NCI-H82 (cell line): ENCODE data around the gene C5orf15.
"Not testable (repeated sequence)": the region's sequence is repeated elsewhere in the genome, so short reads cannot be mapped to it uniquely, and the experiment has no call there.

Experiments
- DNase-seq: peaks from one replicate; lab custom pipeline; 2025; lab: John Stamatoyannopoulos, UW

Gene C5orf15

GRCh38 chr5:133962801-133963476, 5.5 kb downstream of the C5orf15 start:
- DNase-seq = no peak

GRCh38 chr5:133962131-133962530, 6.3 kb downstream of the C5orf15 start:
- no peak for DNase-seq

DNA sequence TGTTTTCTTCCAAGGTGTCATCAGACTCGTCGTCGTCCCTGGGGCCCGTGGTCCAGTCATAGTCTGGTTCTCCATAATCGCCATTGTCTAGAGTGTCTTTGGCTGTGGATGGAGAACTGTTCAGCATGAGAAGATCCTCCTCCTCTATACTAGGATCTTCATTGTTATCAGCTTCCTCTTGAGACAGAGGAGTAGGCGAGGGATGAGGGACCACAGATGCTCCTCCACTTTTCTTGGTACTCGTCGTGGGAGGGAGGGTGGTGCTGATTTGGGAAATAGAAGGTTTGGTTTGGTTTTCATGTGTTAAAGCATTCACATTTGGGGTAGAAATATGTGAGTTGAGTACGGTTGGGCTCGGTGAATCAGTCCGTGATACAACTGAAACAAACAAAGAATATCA, 8.8 kb downstream of the C5orf15 start:
- no peak for DNase-seq

- no peak for DNase-seq
These were observed 10.8 kb downstream of the C5orf15 start for GRCh38 chr5:133957591-133957990.

- DNase-seq = no peak
These were observed 11.3 kb downstream of the C5orf15 start for GRCh38 chr5:133957080-133957479.

- not testable (repeated sequence) for DNase-seq
These were observed 12.2 kb downstream of the C5orf15 start for GRCh38 chr5:133956196-133956595.

DNA sequence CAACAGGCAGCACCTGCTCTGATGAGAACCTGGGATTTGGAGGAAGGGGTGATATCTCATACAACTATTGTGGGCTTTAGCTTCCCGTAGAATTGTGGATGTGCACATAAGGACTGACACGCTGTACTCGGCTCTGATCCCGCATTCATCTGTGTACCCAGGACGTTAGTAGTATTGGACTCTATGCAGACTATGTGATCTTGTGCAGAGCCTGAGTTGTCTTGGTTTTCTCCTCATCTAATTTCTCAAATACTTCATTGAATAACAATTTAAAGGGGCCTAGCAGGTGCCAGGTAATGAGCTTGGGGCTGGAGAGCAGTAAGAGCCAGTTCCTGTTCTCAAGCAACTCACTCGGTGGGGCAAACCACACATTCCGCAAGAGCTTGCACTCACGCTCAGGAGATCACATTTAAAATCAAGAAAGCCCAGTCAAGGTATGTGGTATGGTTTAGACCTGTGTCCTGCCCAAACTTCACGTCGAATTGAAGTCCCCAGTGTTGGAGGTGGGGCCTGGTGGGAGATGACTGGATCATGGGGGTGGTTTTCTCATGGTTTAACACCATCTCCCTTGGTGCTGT, 14.8 kb downstream of the C5orf15 start:
- DNase-seq = no peak

DNA sequence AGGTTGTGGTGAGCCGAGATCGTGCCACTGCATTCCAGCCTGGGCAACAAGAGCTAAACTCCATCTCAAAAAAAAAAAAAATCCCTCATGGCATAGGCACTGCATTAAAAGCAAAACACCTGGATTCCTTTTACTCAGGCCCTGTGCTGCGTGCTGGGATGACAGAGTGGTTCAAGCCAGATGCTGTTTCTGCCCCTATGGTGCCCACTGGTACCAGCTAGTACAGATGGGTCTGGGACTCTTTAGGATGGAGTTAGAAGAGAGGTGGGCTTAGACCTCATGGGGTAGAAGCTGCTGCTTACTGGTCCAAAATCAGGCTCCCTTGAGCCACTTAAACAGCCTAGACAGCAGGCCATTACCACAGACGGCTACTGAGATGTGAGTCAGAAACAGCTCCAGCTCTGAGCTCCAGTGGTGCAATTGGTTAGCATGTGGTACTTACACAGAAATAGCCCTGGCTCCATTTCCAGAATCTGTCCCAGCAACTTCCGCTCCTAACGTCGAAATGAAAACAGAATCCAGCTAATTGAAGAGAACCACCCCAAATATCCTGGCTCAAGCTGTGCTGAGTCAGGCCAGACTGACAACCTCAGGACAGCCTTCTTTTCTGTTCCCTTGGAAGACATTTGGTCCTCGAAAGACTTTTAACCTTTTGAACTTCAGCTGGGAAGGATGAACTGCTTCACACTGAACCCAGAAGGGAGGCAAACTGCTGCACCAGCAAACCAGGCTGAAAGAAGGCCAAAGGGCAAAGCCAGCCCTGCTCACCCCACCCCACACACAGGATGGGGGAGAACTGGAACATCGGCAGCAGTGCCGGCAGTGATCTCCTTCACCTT, 15.5 kb downstream of the C5orf15 start:
- DNase-seq = no peak

DNA sequence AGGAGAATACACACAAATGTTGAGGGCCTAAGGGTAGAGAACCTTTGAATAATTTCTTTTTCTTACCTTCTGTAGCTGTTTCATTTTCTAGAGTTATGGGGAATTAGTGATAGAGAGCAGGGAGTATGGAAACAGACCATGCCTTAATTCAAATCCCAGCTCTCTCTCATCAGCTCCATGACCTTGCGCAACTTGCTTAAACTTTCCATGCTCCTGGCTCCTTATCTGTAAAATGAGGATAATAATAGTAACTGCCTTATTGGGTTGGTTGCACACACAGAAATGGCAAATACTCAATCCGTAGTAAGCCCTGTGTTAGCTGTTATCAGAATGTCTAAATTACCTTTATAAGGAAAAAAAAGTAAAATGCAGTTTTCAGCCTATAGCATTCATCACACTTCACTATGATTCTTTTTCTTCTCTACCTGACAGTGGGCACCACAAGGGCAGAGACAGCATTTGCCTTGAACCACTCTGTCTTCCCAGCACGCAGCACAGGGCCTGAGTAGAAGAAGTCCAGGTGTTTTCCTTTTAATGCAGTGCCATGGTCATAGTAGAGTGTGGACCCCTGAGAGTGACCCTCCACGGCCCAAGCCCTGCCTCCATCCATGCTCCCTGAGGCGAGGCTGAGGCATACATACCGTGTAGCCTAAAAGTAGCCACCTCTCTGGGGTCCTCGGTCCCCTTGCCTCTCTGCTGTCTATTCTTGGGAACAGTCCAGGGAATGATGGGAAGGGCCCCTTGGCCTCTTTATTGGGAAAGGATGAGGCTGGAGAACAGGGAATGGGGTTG, 17.4 kb downstream of the C5orf15 start:
- no peak for DNase-seq

DNA sequence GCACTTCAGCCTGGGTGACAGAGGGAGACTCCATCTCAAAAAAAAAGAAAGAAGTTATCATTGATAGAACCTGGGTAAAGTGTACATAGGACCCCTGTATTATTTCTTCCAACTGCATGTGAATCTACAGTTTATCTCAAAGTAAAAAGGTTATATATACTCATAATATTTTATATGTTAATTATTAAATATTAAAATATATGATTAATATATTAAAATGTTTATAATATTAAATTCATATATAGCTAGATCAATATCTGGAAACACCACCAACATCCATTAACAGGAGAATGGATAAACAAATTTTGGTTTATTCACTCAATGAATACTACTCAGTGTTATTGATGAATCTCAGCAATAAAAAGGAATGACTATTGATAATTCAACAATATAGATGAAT, 19.7 kb downstream of the C5orf15 start:
- no peak for DNase-seq

GRCh38 chr5:133947431-133947841, 21.0 kb downstream of the C5orf15 start:
- no peak for DNase-seq

GRCh38 chr5:133945568-133945967, 22.9 kb downstream of the C5orf15 start:
- DNase-seq = no peak

GRCh38 chr5:133944263-133945185, 23.9 kb downstream of the C5orf15 start:
- peak; percentile 85 for DNase-seq

DNA sequence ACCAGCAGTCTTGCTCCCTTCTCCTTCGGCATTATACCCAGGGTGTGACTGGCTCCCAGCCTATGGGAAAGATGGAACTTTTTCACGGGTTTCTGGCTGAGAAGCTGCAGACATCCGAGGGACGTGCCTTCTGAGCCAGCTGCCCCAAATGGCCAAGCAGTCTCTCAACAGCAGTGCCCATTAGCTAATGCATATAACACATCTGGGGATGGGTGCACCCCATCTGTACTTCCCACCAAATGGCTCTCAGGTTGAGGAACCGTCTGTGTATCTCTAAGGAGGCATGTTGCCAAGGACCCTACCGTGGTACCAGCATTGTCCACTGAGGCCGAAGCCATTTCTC, 25.0 kb downstream of the C5orf15 start:
- no peak for DNase-seq

DNA sequence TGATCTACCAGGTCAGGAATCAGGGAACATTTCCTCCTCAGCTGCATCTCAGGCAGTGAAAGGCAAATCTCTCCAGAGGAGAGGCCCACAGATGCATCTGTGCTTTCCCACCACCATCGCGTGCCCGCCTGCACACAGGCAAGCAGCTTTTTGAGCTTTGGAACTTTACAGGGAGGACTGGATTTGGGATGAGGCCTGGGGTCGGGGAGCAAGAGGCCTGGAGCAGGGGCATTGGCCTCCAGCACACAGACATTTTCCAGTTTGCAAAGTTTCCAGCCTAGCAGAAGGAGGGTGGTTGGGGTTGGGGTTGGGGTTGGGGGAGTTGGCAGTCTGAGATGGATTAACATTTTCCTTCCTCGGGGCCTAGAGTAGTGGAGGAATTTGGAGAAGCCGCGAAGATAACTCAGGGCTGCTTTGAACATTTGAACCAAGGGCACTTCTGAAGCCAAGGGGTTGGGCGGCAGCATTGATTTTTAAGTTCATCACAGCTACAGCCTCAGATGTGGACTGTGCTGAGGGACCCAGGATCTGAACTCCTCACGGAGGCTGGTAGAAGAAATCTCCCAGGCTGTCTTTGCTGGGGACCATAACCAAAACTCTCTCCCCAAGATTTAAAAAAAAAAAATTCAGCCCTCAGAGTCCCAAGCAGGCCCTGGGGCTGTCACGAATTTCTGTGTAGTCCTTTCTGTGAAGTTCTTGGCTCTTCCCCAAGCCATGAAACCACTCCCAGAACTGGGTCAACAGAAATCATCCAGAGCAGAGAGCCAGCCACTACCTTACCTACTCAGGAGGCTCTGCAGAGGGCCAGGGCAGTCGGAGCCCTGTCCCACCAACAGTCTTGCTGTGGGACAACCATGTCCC, 25.6 kb downstream of the C5orf15 start:
- DNase-seq = no peak

DNA sequence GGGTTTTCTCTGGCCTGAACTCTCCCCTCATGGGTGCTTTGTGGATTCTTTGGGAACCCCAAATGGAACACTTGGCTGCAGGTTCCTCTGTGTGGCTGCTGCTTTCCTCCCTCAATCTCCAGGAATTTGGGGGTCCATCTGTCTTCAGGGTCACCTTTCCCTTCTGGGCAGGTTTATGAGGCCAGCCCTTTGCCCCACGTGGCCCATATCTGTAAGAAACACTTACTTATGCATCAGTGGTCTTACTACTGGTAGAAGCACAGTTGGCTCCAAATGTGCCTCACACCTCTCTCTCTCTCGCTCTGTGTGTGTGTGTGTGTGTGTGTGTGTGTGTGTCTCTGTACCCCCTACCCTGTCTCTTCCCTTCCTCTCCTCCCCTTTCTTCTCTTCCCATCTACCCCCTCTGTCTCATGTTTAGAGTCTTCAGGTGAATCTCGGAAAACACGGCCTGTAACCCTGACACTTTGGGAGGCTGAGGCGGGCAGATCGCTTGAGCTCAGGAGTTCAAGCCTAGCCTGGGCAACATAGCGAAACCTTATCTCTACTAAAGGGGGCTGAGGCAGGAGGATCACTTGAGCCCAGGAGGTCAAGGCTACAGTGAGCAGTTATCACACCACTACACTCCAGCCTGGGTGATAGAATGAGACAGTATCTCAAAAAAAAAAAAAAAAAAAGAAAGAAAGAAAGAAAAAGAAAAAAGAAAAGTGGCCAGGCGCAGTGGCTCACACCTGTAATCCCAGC, 26.8 kb downstream of the C5orf15 start:
- DNase-seq = no peak

GRCh38 chr5:133939668-133940067, 28.8 kb downstream of the C5orf15 start:
- peak; percentile 4 for DNase-seq

- no peak for DNase-seq
These were observed 29.5 kb downstream of the C5orf15 start for GRCh38 chr5:133938929-133939328.

- DNase-seq = peak; percentile 10
These were observed 30.2 kb downstream of the C5orf15 start for GRCh38 chr5:133938039-133938821.
